Esophagus (tissue), 2 donors: ENCODE measurements around the gene SMAD6. TPM values are rescaled to one million over a fixed set of nuclear protein-coding genes. Genes with fewer than 3 reads are reported as not detected.

Source experiments
- H3K27ac ChIP-seq, 2 donors: one replicate each; pipeline ENCODE4 v1.5.1; 2013; ENCODE audit warnings: low read depth in 2 of 2, mild to moderate bottlenecking in 2 of 2, inconsistent platforms in 1 of 2, low read length in 1 of 2, moderate library complexity in 1 of 2
- H3K27me3 ChIP-seq, 2 donors: one replicate each; pipeline ENCODE4 v1.6.1; 2013; ENCODE audit warnings: low read length in 2 of 2, control low read depth in 1 of 2, mild to moderate bottlenecking in 1 of 2; ENCODE audit not compliant: insufficient read depth in 2 of 2, control insufficient read depth in 1 of 2
- H3K36me3 ChIP-seq, 2 donors: one replicate each; pipeline ENCODE4 v1.6.1; 2013; ENCODE audit warnings: low read length in 1 of 2; ENCODE audit not compliant: control insufficient read depth in 2 of 2, insufficient read depth in 2 of 2
- H3K4me1 ChIP-seq, 2 donors: one replicate each; pipeline ENCODE4 v1.6.1; 2013; ENCODE audit warnings: low read length in 1 of 2; ENCODE audit not compliant: control insufficient read depth in 2 of 2, insufficient read depth in 2 of 2
- H3K4me3 ChIP-seq, 2 donors: one replicate each; pipeline ENCODE4 v1.5.1; 2013; ENCODE audit warnings: low read length in 2 of 2, mild to moderate bottlenecking in 2 of 2, low read depth in 1 of 2, moderate library complexity in 1 of 2
- H3K9me3 ChIP-seq, 2 donors: one replicate each; pipeline ENCODE4 v1.6.1; 2013; ENCODE audit warnings: mild to moderate bottlenecking in 2 of 2, low read depth in 1 of 2, low read length in 1 of 2, moderate library complexity in 1 of 2; ENCODE audit not compliant: control insufficient read depth in 2 of 2, insufficient read depth in 1 of 2
- WGBS, 2 donors: extraction: QIAGEN DNeasy Blood & Tissue Kit; methylation state at CpG; one replicate each; pipeline ENCODE4 v1.1.7; 2013; 5-methylcytosine and 5-hydroxymethylcytosine counted together
- polyA plus RNA-seq, 2 donors: library from polyadenylated mRNA; stranded (reverse); fragments of 200-250 nt; gene quantifications; one replicate each; pipeline ENCODE4 v1.2.3, GENCODE V29; 2013
- donor health status: healthy with polysubstance abuse.
- donor health status: Bipolar disorder and iron deficiency.

The SMAD6 gene
- polyA plus RNA-seq, 2 donors = 0.75 to 1.6 TPM

DNA sequence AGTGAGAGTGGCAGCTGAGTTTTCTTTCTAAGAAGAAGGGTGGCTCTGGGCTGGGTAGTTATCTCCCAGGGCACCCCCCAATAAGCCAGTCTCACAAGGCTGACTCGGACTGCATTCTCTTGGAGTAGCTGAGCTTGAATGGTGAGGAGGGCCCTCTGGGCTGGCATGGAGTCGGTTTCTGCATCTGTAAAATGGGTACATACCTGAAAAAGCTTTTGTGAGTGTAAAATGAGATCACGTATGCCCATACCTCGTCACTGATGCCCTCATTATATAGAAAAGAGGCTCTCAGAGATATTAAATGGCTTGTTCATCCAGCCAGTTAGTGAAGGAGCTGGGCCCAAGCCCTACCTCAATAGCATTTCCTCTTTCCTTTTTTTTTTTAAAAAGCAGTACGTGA is 41.2 kb downstream of the SMAD6 start:
- 91 to 93% methylated on average over 5 of the region's 5 CpGs for WGBS, 2 donors
- peaks cover 0 to 6% of the 10 kb centered on the region in 2 donors for H3K4me1 ChIP-seq

DNA sequence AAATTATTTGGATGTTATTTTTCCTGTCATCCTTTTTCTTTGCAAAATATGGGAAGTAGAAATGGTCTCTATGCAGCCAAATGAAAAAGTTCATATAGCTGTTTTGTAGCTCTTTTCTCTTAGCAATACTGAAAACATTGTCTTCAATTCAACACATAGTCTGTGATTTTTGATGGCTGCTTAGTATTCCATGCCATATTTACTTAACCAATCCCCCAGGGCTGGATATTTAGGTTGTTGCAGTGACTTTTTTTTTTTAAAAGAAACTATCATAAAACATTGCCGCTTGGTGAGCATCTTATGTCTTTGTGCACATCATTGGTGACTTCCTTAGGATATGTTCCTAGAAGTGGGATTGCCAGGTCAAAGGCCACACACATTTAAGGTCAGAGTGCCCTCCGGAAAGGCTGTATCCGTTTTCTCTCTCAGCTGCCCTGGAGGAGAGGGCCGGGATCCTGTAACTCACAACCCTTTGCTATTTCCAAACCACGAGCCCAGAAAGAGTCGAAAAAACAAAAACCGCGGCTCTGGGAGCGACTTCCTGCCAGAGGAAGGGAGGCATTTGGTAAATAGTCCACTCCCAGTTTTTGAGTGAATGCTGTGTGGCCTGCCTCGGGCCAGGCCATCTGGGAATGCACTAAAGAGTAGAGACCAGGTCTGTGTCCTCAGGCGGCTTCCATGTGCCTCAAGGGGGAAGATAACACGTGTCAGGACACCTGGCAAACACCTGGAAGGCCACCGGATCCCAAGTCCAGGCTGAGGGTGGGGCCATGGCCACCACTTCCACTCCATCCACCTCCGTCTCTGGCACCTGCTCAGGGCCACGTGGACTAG is 41.9 kb downstream of the SMAD6 start:
- Histone ChIP-seq H3K9me3 (no peaks in the 10 kb centered on the region), H3K4me3 (no peak overlapping the region), H3K27me3 (no peaks in the 10 kb centered on the region), H3K4me1 (peaks cover 0 to 6% of the 10 kb centered on the region in 2 donors), H3K36me3 (no peaks in the 10 kb centered on the region), H3K27ac (no peak overlapping the region)
- 63 to 67% methylated on average over 15 of the region's 15 CpGs for WGBS, 2 donors

More for the DNA sequence above, 41.2 kb downstream of the SMAD6 start:
- Histone ChIP-seq H3K36me3 (no peaks in the 10 kb centered on the region), H3K4me3 (no peak overlapping the region), H3K9me3 (no peaks in the 10 kb centered on the region), H3K27ac (no peak overlapping the region), H3K27me3 (no peaks in the 10 kb centered on the region)

DNA sequence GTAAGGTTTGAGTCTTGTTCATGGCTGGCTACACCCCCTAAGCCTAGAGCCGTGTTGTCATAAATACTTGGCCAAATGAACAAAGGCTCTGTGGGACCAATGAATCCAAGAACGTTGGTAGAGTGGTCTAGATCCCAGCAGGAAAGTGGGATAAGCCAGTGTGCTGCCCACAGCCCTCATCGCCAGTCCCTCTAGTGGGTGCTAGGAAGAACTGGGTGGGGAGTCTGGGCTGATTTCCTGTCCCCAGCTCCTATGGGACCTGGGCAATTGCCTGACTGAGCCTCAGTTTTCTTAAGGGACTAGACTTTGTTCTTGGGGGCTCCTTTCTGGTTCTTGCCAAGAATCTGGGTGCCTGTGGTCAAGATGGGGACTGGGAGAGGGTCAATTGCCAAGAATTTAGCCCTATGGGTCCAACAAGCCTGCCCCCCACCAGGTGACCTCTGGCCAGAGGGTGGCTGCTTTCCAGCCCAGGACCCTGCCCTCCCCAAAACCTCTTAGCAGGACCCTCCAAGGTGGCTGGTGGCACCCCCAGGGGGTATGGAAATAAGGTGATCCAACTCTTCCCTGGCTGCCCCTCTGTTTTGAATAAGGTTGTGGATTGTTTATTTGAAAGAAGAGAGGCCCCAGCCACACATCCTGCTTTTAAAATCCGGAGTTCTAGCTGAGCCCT is 42.7 kb downstream of the SMAD6 start:
- no peaks in the 10 kb centered on the region for H3K27me3 ChIP-seq
- H3K4me3 ChIP-seq = no peak overlapping the region
- no peaks in the 10 kb centered on the region for H3K9me3 ChIP-seq
- no peak overlapping the region for H3K27ac ChIP-seq
- WGBS, 2 donors = 58 to 74% methylated on average over 4 of the region's 4 CpGs
- H3K36me3 ChIP-seq = no peaks in the 10 kb centered on the region
- peaks cover 0 to 6% of the 10 kb centered on the region in 2 donors for H3K4me1 ChIP-seq

DNA sequence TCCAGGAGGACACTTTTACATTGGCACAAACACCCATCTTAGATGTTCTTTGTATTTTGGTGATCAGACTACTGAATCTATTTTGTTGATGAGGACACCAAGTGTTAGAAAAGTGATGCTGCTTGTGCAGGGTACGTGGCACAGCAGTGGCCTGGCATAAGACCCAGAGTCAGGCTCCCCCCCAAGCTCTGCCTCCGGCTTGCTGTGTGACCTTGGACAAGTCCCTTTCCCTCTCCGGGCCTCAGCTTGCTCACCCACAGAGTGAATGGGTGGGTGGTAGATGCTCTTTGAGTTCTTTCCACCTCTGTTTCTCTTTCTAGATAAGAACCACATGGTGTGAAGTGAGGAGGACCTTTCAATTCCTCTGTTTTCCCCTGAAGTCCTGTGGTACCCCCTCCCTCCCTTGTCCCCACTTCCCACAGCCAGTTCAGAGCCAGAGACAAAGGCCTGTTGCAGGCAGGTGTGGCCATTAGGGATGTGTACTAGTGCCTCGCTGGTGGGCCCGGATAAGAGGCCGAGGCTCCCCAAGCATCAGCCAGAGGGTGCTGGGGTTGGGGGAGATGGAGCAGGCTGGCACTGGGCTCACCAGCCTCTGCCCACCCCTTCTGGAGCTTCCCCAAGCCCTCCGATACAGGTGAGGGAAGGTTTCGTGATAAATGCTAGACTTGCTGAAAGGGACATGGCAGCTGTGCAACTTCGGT is 43.6 kb downstream of the SMAD6 start:
- H3K4me3 ChIP-seq = no peak overlapping the region
- no peaks in the 10 kb centered on the region for H3K27me3 ChIP-seq
- H3K4me1 ChIP-seq = peaks cover 0 to 6% of the 10 kb centered on the region in 2 donors
- 88 to 89% methylated on average over 9 of the region's 9 CpGs for WGBS, 2 donors
- no peaks in the 10 kb centered on the region for H3K36me3 ChIP-seq
- H3K27ac ChIP-seq = no peak overlapping the region
- no peaks in the 10 kb centered on the region for H3K9me3 ChIP-seq

DNA sequence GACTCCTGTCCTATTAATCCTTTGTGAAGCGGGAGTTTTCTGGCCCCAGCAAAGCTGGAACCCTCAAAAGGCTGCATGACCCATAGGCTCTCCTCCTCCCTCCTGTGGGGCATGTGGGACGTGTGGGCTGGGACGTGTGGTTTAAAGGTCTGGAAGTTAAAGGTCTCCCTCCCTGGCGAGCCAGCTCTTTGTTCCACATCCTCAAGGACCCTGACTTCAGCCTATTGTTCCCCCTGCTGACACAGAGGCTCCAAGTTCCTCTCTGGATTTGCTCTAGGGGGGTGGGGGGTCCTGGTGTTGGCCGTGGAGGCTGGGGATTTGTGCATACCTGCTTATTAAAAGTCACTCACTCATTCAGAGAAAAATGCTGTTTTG is 44.2 kb downstream of the SMAD6 start:
- no peak overlapping the region for H3K27ac ChIP-seq
- no peak overlapping the region for H3K4me3 ChIP-seq
- H3K9me3 ChIP-seq = no peaks in the 10 kb centered on the region
- WGBS, 2 donors = 71% methylated on average over 5 of the region's 5 CpGs
- H3K27me3 ChIP-seq = no peaks in the 10 kb centered on the region
- peaks cover under 1 to 6% of the 10 kb centered on the region in 2 donors for H3K4me1 ChIP-seq
- no peaks in the 10 kb centered on the region for H3K36me3 ChIP-seq

DNA sequence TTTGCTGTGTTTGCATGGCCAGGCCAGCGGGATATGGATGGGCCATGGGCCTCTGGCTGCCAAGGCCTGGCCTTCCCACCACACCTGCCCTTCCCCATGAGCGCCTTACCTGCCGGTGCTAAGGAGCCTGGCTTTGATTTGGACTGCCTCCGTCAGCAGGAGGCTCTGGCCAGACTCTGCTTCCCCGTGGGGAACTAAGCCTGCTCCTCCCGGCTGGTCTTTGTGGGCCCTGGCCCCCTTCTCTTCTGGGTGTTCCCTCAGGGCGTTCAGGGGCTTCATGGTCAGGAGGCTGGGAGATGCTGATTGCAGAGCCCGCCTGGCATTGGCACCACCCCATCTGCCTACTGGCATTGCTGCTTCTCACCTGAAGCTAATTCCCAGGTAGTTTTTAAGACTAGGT is 45.2 kb downstream of the SMAD6 start:
- no peak overlapping the region for H3K27ac ChIP-seq
- 87 to 92% methylated on average over 8 of the region's 8 CpGs for WGBS, 2 donors

DNA sequence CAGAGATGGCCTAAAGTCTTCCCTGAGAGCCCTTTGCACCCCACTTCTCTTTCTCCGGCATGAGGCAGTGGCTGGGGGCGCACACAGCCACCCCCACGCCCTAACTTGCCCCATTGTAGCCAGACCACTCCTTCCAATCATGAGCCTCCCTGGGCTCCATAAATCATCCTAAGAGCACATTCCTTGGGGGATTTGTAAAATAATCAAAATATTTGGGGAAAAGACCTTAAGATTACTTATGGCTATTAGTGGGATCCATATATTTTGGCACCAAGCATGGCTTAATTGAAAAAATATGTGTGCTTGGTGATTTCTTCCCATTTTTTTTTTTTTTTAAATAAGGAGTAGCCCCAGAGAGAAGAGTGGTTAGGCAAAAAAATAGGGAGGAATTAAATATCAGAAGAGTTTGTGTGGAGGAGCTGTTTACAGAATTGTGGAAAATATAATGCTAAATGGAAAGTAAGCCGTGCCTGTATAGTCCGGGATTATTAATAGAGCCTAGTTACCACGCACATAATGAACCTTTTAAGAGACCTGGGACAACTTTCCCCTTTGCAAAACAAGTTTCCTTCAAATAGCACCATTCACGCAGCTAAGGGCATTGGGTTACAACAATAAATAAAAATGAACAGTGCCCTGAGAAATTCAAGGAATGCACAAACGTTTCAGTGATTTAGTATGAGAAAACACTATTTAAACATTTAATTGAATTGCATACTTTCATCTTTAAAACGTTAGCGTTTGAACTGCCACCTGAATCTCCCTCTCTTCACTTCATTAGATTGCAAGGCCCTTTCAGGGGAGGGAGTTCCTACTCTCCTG is 46.1 kb downstream of the SMAD6 start:
- no peak overlapping the region for H3K4me3 ChIP-seq
- H3K27ac ChIP-seq = no peak overlapping the region
- H3K27me3 ChIP-seq = no peaks in the 10 kb centered on the region
- no peaks in the 10 kb centered on the region for H3K9me3 ChIP-seq
- WGBS, 2 donors = 57 to 59% methylated on average over 10 of the region's 10 CpGs
- H3K36me3 ChIP-seq = no peaks in the 10 kb centered on the region
- peaks cover 3 to 6% of the 10 kb centered on the region in 2 donors for H3K4me1 ChIP-seq

More for the DNA sequence above, 45.2 kb downstream of the SMAD6 start:
- H3K4me3 ChIP-seq = no peak overlapping the region
- no peaks in the 10 kb centered on the region for H3K36me3 ChIP-seq
- H3K27me3 ChIP-seq = no peaks in the 10 kb centered on the region
- no peaks in the 10 kb centered on the region for H3K9me3 ChIP-seq
- peaks cover 3 to 6% of the 10 kb centered on the region in 2 donors for H3K4me1 ChIP-seq

DNA sequence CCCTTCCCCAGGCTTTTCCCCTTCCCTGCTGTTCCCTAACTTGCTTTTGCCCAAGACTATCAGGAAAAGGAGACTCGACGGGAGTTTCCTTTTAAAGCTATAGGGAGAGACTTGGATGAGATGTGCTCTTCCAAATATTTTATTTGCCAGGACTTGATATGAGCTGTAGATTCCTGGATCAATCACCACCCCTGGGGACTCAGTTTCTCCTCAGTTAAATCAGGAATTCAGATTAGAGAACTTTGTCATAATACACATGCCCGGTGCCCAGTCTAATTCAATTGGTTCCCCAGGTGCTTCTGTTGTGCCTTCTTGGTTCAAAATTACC is 46.6 kb downstream of the SMAD6 start:
- Histone ChIP-seq H3K4me3 (no peak overlapping the region), H3K4me1 (peaks cover 3 to 6% of the 10 kb centered on the region in 2 donors), H3K36me3 (no peaks in the 10 kb centered on the region), H3K27me3 (no peaks in the 10 kb centered on the region), H3K27ac (no peak overlapping the region), H3K9me3 (no peaks in the 10 kb centered on the region)
- WGBS, 2 donors = 69 to 72% methylated on average over 3 of the region's 3 CpGs
